CD4-positive, alpha-beta T cell treated with Interleukin-15 for 4 hours (primary cell): Measurements from ENCODE around the gene NKIRAS2.
A peak's percentile ranks its signal among the peaks of the same experiment; 100 is the strongest.

Experiments used
- DNase-seq: peaks from one replicate; pipeline ENCODE4 v3.0.0-alpha.2; 2020; ENCODE audit warnings: low spot score

Gene NKIRAS2

DNA sequence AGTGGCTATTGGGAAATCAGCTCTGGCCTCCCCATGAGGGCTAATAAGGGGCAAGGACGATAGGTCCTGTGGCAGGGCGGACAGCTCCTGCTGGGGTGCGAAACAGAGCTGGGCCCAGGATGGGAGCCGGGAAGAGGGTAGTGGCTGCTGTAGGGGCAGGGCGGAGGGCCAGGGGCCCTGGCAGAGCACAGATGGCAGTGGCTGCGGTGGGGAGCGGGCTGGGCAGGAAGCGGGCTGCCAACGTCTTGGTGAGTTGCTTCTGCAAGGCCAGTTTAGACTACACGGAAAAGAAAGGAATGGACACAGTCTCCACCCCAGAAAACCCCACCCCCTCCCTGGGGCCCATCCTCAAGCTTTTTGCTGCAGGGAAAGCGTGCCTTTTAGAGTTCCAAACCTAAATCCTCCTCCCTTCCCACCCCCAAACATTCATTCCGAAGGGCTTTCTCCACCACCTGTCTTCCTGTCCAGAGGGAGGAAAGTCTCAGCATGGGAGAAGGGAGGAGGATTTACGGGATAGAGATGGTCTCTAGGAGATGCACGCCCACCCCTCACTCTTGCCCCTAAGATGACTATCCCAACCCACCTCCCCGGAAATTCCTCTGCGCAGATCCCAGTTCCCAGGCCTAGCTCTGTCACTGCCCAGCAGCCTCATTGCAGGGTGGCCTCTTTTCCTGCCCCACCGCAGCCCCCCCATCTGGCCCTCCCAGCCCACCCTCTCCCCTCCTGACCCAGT, 7.1 kb downstream of the NKIRAS2 start:
- no peak for DNase-seq

DNA sequence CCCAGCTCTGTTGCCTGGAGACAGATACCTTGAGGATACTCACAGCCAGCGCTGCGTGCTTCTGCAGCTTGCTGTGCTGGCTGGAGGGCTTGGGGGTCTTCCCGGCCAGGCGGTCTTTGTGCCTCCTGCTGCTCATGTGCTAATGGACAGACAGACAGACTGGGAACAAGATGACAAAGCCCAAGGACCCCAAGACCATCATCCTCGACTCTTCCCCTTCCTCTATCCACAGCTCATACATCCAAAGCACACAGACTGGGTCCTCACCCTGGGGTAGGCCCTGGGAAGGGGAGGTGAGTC, 7.7 kb downstream of the NKIRAS2 start:
- no peak for DNase-seq

DNA sequence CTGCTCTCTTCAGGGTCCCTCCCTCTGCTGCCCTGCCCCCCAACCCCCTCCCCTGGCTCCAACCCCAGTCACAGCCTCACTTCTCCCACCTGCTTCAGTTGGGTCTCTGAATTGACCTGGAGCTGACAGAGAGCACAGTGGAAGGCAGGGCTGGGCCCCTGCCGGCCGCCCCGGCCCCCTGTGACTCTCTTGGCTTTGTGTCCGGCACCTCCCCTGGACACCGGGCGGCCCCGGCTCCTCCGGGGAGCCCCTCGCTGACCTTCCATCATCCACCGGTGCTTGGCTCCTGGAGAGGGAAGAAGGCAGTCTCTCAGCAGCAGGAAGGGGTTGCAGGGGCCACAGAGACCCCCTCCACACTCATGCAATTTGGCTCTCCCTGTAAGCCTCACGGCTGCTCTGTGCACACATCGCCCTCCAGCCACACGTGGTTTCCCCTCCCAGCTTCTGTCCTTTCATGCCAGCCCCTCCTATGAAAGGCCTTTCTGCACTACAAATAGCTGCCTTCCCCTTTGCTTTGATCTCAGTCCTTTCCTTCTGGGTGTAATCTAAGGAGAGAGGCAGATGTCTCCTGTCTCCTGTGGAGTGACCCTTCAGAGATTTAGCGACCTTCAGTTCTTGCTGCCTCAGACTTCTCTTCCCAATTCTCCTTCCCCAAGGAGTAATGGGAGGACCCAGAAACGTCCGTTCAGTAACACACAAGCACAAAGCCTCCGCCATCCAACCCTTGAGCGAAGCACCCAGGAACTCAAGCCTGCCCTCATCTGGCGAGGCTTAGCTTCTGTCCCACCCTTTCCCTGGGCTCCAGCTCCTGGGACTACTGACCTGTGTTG, 8.3 kb downstream of the NKIRAS2 start:
- DNase-seq = no peak

DNA sequence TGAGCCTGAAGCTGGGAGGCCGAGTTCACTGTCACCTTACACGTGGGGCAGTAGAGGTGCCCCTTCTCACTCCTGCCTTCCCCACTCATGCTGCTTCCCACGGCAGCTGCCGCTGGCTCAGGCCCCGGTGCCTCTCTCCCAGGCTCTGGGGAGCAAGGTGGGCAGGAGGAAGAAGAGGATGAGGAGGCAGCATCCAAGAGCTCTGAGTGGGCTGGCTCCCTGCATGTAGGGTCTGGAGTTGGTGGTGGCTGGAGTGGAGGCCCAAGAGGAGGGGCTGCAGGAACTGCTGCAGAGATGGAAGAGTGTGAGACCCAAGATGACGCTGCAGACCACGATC, 8.9 kb downstream of the NKIRAS2 start:
- no peak for DNase-seq

DNA sequence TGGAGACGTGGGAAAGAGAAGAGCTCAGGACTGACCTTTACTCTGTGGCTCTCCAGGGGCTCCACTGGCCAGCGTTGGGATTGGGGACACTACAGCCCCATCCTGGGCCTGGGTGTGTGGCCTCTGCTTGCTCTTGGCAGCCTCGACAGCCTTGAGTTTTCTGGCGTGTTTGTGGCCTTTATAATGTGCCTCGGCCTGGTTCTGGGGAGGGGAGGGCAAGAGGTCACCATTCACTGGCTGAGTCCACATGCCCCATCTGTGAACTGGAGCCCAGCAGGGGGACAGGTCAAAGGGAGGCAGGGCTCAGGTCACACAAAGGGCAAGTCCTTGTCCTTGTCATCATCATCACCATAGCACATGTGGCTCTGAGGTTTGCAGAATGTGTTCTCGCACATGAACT, 11.7 kb downstream of the NKIRAS2 start:
- DNase-seq = no peak

GRCh38 chr17:42034059-42034458, 14.2 kb downstream of the NKIRAS2 start:
- DNase-seq = no peak

DNA sequence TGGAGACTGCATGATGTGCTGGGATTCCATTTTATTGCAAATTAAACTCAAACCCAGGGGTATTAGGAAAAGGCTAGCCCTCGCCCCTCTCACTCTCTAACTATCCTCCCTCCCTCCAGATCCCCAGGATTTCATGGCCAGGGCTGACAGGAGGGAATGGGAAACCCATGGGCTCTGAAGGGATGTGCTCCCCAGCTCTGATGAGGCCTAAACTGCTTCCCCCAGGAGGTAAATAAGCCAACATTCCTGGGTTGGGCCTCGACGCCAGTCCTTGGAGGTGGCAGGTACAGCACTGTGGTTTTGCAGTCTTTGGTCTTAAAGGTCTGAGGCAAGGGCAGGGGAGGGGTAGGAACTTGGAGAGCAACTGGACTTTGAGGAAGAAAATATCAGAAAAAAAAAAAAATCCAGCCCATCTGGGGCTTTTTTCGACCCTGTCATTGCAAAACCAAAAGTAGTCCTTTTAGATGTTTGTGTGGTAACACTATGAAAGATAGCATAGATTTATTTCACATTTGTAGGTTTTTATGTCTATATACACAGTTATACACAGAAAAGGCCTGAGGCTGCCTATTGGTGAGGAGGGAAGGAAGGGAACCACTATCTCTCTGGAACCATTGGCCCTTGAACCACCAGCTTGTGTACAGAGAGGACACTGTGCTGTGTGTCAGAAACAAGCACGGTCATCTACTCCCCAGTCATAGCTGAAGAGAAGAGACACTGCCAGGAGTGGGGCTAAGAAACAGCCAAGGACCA, 18.5 kb downstream of the NKIRAS2 start:
- DNase-seq = no peak

GRCh38 chr17:42039794-42040763, 20.2 kb downstream of the NKIRAS2 start:
- DNase-seq = no peak

- DNase-seq = no peak
Observed at GRCh38 chr17:42040818-42041217, 20.9 kb downstream of the NKIRAS2 start.

DNA sequence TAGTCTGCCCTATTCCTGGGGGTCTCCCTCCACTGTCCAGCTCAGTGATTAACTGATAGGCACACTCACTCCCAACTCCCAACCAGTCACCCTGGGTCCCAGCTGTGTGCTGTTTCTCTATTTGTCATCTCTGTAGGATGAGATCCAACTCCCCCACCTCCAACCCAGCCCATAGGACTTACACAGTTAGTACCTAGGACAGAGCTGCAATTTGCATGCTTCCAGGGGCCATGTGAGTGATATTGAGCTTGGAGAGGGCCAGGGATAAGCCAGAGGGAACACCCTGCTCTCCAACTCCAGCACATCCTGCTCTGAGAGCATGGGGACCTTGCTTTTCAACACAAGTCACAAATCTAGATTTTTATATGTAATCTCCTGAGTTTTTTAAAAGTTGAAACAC, 21.7 kb downstream of the NKIRAS2 start:
- no peak for DNase-seq

DNA sequence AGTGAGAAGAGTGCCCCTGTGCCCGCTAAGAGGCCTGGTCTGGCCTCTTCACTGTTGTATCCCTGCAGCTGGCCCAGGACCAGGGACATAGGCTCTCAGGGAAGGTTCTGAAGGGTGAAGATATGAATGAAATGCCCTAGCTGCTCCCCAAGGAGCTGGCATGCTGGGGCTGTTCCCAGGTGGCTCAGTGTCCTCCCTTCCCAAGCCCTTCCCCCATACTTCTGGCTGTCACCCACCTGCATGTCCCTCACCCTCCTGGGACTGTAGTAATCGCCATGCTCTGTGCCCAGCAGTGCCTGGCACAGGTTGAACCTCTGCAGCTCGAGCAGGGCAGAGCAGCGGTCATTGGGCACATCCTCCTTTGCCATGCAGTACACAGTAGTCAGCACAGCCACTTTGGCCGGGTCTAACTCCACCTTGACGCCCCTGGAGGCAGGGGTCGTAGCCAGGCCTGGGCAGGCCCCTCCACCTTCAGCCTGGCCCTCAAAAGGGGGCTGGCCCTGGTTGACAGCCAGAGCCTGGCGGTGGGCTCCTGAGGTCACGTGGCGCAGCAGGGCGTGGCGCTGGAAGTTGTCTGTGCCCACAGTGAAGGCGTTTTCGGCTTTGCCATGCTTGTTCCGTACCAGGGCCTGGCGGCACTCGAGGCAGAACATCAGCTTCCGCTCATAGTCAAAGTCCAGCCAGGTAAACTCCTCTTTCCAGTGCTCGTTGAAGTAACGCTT, 22.9 kb downstream of the NKIRAS2 start:
- DNase-seq = no peak

DNA sequence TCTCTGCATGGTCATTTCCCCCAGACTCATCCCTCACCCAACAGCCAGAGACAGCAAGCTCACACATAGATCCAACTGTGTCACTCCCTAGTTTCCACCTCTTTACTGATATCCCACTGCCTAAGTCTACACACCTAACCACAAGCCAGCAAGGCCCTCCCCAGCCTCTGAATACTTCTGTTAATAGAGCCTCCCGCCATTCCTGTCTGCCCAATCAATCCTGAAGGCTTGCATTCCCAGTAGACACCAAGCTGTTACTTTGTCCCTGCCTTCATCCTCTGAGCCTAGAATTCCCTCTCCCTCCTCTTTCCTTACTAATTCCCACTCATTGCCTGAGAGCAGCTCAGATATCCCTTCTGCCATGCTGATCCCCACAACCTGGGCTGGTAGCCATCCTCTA, 25.8 kb downstream of the NKIRAS2 start:
- DNase-seq = no peak

DNA sequence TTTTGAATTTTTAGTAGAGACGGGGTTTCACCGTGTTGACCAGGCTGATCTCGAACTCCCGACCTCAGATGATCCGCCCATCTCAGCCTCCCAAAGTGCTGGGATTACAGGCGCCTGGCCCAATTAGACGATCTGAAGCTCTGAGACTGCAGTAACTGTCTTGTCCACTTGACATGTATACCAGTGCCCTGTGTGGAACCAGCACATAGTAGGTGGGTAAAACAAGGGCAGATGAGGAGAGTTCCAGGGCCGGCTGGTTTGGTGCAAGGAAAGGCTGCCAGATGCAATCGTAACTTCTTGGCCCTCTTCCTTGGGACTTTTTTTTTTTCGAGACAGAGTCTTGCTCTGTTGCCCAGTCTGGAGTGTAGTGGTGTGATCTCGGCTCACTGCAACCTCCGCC, 27.5 kb downstream of the NKIRAS2 start:
- no peak for DNase-seq

DNA sequence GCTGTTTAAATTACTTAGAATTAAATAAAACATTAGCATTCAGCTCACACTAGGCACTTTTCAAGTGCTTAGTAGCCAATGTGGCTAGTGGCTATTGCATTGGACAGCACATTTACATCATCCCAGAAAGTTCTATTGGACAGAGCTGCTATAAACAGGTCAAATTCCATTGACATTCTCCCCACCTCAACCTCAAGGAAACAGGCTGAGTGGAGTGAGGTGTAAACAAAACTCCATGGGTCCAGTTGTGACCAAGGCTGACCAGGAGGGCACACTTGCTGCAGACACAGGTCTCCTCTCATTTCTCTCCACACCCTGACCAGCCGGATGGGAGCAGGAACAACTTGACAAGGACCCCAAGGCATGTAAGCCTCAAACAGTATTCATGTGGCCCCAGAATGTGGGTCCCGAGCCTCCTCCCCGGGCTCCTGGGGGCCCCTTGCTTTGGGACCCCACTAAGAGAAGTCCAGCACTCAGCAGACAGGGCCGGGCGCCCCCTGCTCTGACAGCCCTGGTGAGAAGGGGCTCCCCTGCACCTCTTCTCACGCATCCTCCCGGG, 30.0 kb downstream of the NKIRAS2 start:
- no peak for DNase-seq

DNA sequence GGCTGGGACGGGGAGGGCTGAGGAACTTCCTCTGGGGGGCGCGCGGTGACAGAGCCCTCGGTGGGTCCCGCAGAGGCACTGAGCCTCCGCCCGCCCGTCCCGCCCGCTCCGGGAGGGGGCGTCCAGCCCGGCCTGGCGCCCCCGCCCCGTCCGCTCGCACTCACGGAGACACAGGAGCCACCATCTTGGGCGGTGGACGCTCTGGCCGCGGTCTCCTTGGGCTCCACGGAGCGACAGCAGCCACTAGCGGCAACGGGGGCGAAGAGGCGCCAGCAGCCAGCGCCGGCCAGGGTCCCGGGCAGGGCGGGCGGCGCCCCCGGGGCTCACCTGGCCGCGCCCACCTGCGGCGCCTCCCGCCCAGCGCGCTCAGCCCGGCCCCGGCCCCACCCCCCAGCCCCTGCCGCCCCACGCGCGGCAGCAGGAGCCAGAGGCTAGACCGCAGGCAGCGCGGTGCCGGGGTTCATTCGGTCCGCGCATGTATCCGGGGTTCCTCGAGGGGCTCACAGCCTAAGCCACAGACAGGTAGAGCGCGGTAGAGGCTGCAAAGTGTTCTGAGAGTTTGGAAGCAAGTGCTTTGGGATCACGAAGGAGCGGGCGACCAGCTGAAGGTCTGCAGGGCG, 30.6 kb downstream of the NKIRAS2 start, which contains the start of gene C17orf113:
TSS of gene C17orf113 (minus strand) at position 209 of the 620 bp plus-strand sequence. CDS start 7,225 bp downstream, outside the sequence.
- peak; percentile 36 for DNase-seq

DNA sequence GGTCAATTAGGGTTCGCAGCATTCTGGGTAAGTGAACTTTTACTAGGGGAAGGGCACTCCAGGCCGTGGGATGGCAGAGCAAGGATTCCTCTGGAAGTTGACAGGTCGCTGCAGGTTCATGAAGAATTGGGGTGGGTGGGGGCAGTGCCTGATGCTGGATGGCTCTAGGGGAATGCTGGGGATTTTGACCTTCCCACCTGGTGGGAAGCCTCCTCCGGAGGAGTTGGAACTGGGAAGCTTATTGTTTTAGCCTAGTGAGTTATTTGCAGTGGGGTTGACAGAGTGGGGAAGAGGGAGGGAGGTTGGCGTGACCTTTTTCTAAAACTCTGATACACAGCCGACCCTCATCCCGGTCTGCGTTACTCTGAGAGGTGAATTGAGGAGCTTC, 31.1 kb downstream of the NKIRAS2 start:
- no peak for DNase-seq

- DNase-seq = no peak
Observed at GRCh38 chr17:42051645-42052044, 31.8 kb downstream of the NKIRAS2 start.

DNA sequence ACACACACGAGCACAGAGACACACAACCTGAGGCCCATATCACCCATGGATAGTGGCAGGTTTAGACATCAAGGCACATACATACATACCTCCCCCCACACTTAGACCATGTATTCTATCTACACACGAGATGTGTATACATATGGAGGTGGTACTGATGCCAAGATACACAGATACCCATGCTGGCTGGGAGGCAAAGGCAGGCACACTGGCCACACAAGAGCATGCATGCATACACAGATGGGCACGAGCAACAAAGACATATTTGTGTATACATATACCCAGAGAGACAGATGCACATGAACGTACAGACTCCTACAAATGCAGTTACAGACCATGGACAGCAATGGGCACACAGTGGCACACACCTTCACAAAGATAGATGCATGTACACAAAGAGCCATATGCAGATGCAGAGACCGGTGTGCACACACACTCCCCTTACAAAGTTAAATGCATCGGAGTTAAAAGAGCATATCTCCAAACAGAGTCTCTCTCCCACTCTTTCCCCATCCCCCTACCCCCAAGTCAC, 32.5 kb downstream of the NKIRAS2 start:
- no peak for DNase-seq

GRCh38 chr17:42053731-42054500, 34.0 kb downstream of the NKIRAS2 start:
- no peak for DNase-seq
